Measurements from ENCODE around the gene NQO1.

NQO1 gene

DNA sequence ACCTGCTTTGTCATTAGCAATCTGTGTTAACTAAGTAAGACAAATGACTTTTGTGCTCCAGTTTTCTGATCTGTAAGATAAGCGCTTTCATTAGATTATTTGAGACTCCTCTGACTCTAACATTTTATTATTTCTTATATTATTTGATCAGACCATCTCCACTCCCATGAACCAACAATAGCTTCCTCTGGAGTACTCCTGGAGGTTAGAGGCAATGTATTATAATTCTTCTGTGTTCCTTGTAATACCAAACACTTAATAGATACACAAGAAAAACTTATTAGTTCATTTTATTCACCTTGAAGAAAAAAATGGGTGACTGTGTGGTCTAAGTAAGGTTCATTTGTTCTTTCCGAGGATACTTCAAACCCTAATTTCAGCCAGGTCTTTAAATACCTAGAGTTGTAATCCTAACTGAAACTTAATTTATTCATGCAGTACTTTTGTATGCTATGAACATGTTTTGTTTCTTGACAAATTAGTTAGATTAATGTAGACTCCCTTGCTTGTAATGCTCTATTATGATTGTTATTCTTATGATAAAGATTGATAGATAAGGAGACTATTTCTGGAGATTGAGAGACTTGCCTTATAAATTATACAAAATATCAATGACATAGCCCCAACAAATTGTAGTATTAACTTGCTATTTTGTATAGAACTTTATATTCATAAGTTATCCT, 53.9 kb downstream of the NQO1 start:
- Histone ChIP-seq H3K4me3 (replicated peaks; ENCODE audit: insufficient read depth, low read length) (no peak overlapping the region), H3K27ac (replicated peaks) (no peak overlapping the region), H3K27me3 (ENCODE audit: insufficient read depth, poor library complexity, severe bottlenecking) (no peaks in the 10 kb centered on the region)
- TF ChIP-seq, protein P1, sequence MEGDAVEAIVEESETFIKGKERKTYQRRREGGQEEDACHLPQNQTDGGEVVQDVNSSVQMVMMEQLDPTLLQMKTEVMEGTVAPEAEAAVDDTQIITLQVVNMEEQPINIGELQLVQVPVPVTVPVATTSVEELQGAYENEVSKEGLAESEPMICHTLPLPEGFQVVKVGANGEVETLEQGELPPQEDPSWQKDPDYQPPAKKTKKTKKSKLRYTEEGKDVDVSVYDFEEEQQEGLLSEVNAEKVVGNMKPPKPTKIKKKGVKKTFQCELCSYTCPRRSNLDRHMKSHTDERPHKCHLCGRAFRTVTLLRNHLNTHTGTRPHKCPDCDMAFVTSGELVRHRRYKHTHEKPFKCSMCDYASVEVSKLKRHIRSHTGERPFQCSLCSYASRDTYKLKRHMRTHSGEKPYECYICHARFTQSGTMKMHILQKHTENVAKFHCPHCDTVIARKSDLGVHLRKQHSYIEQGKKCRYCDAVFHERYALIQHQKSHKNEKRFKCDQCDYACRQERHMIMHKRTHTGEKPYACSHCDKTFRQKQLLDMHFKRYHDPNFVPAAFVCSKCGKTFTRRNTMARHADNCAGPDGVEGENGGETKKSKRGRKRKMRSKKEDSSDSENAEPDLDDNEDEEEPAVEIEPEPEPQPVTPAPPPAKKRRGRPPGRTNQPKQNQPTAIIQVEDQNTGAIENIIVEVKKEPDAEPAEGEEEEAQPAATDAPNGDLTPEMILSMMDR (IDR thresholded peaks at IDR 0.05; ENCODE audit: insufficient read depth, low read length), result no peak
- TF ChIP-seq SPI1 (IDR thresholded peaks at IDR 0.05; ENCODE audit: borderline replicate concordance, low read depth), result no peak
- no peak for TF ChIP-seq GABPA (IDR thresholded peaks at IDR 0.05; ENCODE audit: low read depth)
- TF ChIP-seq, protein P2, sequence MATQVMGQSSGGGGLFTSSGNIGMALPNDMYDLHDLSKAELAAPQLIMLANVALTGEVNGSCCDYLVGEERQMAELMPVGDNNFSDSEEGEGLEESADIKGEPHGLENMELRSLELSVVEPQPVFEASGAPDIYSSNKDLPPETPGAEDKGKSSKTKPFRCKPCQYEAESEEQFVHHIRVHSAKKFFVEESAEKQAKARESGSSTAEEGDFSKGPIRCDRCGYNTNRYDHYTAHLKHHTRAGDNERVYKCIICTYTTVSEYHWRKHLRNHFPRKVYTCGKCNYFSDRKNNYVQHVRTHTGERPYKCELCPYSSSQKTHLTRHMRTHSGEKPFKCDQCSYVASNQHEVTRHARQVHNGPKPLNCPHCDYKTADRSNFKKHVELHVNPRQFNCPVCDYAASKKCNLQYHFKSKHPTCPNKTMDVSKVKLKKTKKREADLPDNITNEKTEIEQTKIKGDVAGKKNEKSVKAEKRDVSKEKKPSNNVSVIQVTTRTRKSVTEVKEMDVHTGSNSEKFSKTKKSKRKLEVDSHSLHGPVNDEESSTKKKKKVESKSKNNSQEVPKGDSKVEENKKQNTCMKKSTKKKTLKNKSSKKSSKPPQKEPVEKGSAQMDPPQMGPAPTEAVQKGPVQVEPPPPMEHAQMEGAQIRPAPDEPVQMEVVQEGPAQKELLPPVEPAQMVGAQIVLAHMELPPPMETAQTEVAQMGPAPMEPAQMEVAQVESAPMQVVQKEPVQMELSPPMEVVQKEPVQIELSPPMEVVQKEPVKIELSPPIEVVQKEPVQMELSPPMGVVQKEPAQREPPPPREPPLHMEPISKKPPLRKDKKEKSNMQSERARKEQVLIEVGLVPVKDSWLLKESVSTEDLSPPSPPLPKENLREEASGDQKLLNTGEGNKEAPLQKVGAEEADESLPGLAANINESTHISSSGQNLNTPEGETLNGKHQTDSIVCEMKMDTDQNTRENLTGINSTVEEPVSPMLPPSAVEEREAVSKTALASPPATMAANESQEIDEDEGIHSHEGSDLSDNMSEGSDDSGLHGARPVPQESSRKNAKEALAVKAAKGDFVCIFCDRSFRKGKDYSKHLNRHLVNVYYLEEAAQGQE (IDR thresholded peaks at IDR 0.05; ENCODE audit: insufficient replicate concordance, low read depth), result no peak
- no peak for TF ChIP-seq POLR2AphosphoS5 (IDR thresholded peaks at IDR 0.05; ENCODE audit: low read depth)
- no peak for DNase-seq (ENCODE audit: low read depth in 1 of 2, low spot score in 1 of 2)

DNA sequence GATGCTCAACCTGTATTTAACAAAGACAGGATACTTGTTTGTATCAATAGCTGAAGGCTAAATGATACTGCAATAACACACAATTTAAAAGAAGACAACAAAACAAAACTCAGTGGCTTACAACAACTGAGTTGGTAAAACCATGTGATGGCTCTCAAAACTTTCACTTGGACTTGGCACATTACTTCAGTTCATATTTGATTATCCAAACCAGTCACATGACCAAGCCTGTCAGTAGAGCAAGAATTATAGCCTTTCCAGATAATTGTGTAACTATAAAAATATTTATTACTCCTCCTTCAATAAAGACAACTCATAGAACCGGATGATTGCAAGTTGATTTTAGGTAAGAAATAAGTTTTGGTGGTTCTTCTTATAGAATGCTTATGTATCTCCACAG, 56.8 kb downstream of the NQO1 start:
- Histone ChIP-seq H3K4me3 (replicated peaks; ENCODE audit: insufficient read depth, low read length) (no peak overlapping the region), H3K27me3 (ENCODE audit: insufficient read depth, poor library complexity, severe bottlenecking) (no peaks in the 10 kb centered on the region), H3K27ac (replicated peaks) (no peak overlapping the region)
- TF ChIP-seq POLR2AphosphoS5 (IDR thresholded peaks at IDR 0.05; ENCODE audit: low read depth), result no peak
- no peak for TF ChIP-seq GABPA (IDR thresholded peaks at IDR 0.05; ENCODE audit: low read depth)
- TF ChIP-seq, protein P1 (IDR thresholded peaks at IDR 0.05; ENCODE audit: insufficient read depth, low read length), result no peak
- TF ChIP-seq, protein P2 (IDR thresholded peaks at IDR 0.05; ENCODE audit: insufficient replicate concordance, low read depth), result no peak
- no peak for TF ChIP-seq SPI1 (IDR thresholded peaks at IDR 0.05; ENCODE audit: borderline replicate concordance, low read depth)
- DNase-seq (ENCODE audit: low read depth in 1 of 2, low spot score in 1 of 2), result no peak

DNA sequence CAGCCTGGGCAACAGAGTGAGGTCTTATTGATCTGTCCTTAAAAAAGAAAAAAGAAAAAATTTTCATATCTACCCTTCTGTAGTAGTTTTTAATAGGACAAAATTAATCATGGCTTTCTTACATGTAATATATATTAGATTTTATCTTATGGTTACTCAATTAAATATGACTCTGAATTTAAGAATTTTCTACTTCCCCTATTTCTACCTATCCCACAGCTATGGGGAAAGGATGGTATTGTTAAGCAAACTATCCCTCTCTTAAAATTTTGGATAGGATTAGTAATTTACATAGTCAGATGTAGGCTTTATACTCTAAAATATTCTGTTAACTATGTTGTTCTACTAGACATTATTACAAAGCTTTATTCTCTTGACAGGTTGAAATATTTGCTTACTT, 62.5 kb downstream of the NQO1 start:
- DNase-seq (ENCODE audit: low read depth in 1 of 2, low spot score in 1 of 2), result no peak
- TF ChIP-seq, protein P2 (IDR thresholded peaks at IDR 0.05; ENCODE audit: insufficient replicate concordance, low read depth), result no peak
- TF ChIP-seq GABPA (IDR thresholded peaks at IDR 0.05; ENCODE audit: low read depth) (no peak), SPI1 (IDR thresholded peaks at IDR 0.05; ENCODE audit: borderline replicate concordance, low read depth) (no peak), POLR2AphosphoS5 (IDR thresholded peaks at IDR 0.05; ENCODE audit: low read depth) (no peak)
- TF ChIP-seq, protein P1 (IDR thresholded peaks at IDR 0.05; ENCODE audit: insufficient read depth, low read length), result no peak
- Histone ChIP-seq H3K27ac (replicated peaks) (no peak overlapping the region), H3K27me3 (ENCODE audit: insufficient read depth, poor library complexity, severe bottlenecking) (no peaks in the 10 kb centered on the region), H3K4me3 (replicated peaks; ENCODE audit: insufficient read depth, low read length) (no peak overlapping the region)
